Kidney (tissue), 14 donors: ENCODE measurements around the gene CCDC136. TPM values are rescaled to one million over a fixed set of nuclear protein-coding genes. Genes with fewer than 3 reads are reported as not detected.
A peak's percentile ranks its signal among the peaks of the same experiment; 100 is the strongest.

ENCODE experiments used
- DNase-seq, 5 donors: peaks; one replicate each; pipeline ENCODE4 v3.0.0-alpha.2; 2013 to 2020
- FAIRE-seq: peaks from 2 replicates; lab custom pipeline; 2012; peaks lifted over from hg19 to GRCh38; lab: Jason Lieb, UNC
- H3K27ac ChIP-seq, 2 donors: one replicate each; pipeline ENCODE4 v1.7.0; 2013; ENCODE audit warnings: low read depth in 2 of 2, low read length in 2 of 2, inconsistent platforms in 1 of 2
- H3K27me3 ChIP-seq: one replicate; pipeline ENCODE4 v1.7.1; 2013; ENCODE audit warnings: low read length, inconsistent platforms; ENCODE audit not compliant: control insufficient read depth, insufficient read depth
- H3K36me3 ChIP-seq, 3 donors: one replicate each; pipeline versions ENCODE4 v1.7.0 to v1.7.1; 2013; ENCODE audit warnings: low read length in 3 of 3, control low read depth in 1 of 3, inconsistent platforms in 1 of 3; ENCODE audit not compliant: insufficient read depth in 3 of 3, control insufficient read depth in 2 of 3
- H3K4me1 ChIP-seq, 3 donors: one replicate each; pipeline versions ENCODE4 v1.7.0 to v1.7.1; 2013; ENCODE audit warnings: low read length in 3 of 3, inconsistent platforms in 1 of 3, low read depth in 1 of 3; ENCODE audit not compliant: control insufficient read depth in 2 of 3, insufficient read depth in 2 of 3
- H3K4me3 ChIP-seq, 3 donors: one replicate each; pipeline versions ENCODE4 v1.7.0 to v1.8.1; 2013; ENCODE audit warnings: low read length in 3 of 3, control low read depth in 1 of 3, inconsistent platforms in 1 of 3
- H3K9ac ChIP-seq, 3 donors: one replicate each; pipeline versions ENCODE4 v1.7.0 to v1.7.1; 2013; ENCODE audit warnings: low read length in 3 of 3, control low read depth in 1 of 3, inconsistent platforms in 1 of 3
- H3K9me3 ChIP-seq, 3 donors: one replicate each; pipeline versions ENCODE4 v1.7.0 to v1.7.1; 2013; ENCODE audit warnings: low read length in 3 of 3, control low read depth in 1 of 3, inconsistent platforms in 1 of 3; ENCODE audit not compliant: control insufficient read depth in 2 of 3, insufficient read depth in 1 of 3
- intact Hi-C: fragments of 100-400 bp; cut with DNase I; formaldehyde crosslinking; loops from one replicate; pipeline ENCODE4 v1.11.1; 2022
- polyA plus RNA-seq: library from polyadenylated mRNA; stranded (reverse); fragments of 350-450 nt; fragmentation: Illumina TruSeq; extraction: RNeasy Lipid Tissue Mini Kit (QIAGEN cat#74804); gene quantifications from one replicate; pipeline ENCODE4 v1.2.3, GENCODE V29; 2014; ENCODE audit warnings: low read depth, low replicate concordance; ENCODE audit not compliant: insufficient read depth
- total RNA-seq: library from RNA; stranded (reverse); fragmentation: NEBNext Ultra II Directional; extraction: Animal tissue kit (Norgen Biotek cat#: 25700); gene quantifications from one replicate; pipeline ENCODE4 v1.2.1, GENCODE V29; 2021
- TF ChIP-seq, protein P1 (sequence below): IDR thresholded peaks from 3 replicates; pipeline ENCODE4 v1.5.1; 2012; ENCODE audit warnings: mild to moderate bottlenecking, moderate library complexity, borderline replicate concordance; ENCODE audit not compliant: insufficient read depth; ENCODE audit errors: extremely low read depth
- donor health status: control.
- donor health status: control.
- donor health status: control.
- donor health status: control.
- donor health status: control.
- donor health status: DM: yes; HTN: yes; CAD: no.
- donor health status: Normal renal cell carcinoma (clear cell type).

Gene CCDC136
- total and polyA plus RNA-seq, 2 donors from 2014 or later, result 1.4 to 4.2 TPM

DNA sequence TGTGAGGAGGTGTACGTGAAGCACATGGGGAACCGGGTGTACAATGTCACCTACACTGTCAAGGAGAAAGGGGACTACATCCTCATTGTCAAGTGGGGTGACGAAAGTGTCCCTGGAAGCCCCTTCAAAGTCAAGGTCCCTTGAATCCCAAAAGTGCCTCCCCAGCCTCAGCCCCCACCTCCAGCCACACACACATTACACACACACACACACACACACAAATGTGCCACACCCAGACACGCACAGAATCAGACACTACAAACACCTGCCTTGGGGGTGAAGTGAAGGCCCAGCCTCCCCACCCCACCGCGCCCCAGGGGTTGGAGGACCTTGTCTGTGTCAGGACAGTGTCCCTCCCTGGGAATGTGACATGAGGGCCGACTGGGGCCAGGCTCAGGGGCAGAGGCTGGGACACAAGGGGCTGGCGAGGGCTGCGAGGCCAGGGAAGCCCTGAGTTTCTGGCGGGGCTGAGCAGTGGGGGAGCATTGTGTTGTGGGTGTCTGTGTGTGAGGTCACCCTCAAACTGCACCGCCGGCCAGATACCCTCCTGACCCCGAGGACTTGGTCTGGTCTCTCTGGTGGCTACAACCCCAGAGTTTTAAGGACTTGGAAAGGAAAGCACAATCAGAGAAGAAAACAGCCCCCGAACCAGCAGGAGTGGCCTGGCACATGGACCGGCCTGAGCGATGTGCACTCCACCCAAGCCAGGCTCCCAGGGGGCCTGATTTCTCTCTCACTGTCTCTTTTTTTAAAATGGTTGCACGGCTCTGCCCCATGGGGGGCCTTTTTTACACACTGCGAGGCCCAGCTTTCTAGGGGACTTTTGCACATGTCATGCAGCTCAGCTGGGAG, 66.8 kb downstream of the CCDC136 start:
- Histone ChIP-seq H3K4me3 (no peak overlapping the region), H3K27me3 (no peaks in the 10 kb centered on the region), H3K9ac (no peak overlapping the region), H3K4me1 (peaks cover 0 to 10% (median 5%) of the 10 kb centered on the region in 3 donors), H3K36me3 (no peaks in the 10 kb centered on the region), H3K9me3 (no peaks in the 10 kb centered on the region), H3K27ac (no peak overlapping the region)
- intact Hi-C loops, result no loop called here
- DNase-seq, result peak in 1 of 5 donors; percentile 75
- FAIRE-seq, result no peak
- TF ChIP-seq, protein P1, sequence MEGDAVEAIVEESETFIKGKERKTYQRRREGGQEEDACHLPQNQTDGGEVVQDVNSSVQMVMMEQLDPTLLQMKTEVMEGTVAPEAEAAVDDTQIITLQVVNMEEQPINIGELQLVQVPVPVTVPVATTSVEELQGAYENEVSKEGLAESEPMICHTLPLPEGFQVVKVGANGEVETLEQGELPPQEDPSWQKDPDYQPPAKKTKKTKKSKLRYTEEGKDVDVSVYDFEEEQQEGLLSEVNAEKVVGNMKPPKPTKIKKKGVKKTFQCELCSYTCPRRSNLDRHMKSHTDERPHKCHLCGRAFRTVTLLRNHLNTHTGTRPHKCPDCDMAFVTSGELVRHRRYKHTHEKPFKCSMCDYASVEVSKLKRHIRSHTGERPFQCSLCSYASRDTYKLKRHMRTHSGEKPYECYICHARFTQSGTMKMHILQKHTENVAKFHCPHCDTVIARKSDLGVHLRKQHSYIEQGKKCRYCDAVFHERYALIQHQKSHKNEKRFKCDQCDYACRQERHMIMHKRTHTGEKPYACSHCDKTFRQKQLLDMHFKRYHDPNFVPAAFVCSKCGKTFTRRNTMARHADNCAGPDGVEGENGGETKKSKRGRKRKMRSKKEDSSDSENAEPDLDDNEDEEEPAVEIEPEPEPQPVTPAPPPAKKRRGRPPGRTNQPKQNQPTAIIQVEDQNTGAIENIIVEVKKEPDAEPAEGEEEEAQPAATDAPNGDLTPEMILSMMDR, result no peak

DNA sequence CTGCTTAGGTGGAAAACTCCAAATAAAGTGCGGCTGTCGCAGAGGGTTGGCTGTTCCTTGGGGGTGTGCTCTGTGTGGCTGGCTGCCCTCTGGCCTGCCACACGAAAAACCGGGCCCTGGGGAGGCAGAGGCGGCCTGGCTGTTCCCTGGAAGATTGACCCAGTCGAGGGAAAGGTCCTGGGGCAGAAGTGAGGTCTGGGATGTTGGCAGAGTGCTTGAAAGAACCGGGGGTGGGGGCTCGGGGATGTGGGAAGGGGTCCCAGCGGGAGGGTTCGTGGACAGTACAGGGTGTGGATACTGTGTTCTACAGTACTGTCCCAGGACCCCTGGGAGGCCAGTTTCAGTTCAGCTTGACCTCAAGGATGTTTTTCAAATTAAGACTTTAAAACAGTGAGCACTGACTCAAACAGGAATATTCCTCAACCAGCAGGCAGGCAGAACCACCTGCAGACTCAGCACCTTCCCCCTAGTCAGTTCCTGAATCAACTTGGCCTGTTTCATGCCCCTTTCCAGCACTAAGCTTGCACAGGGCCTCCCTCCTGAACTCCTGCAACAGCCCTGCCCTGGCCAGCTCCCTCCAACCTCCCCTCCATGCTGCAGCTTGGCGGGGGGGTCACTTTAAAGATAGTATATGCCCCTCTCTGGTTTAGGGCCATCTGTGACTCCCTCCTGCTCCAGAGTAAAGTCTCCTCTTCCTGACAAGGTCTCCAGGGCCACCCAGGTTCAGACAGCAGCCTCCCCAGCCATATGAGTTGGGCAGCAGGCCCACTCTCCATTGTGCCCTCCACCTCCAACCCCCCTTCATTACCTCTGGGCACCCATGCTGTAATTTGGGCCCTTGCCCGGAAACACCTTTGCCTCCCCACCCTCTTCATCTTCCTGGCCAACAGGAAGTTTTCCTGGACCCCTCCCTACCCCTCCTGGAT, 67.7 kb downstream of the CCDC136 start:
- Histone ChIP-seq H3K27ac (no peak overlapping the region), H3K4me1 (peaks cover 0 to 10% (median 7%) of the 10 kb centered on the region in 3 donors), H3K9ac (no peak overlapping the region), H3K4me3 (no peak overlapping the region), H3K9me3 (no peaks in the 10 kb centered on the region), H3K27me3 (no peaks in the 10 kb centered on the region), H3K36me3 (no peaks in the 10 kb centered on the region)
- intact Hi-C loops, result no loop called here
- TF ChIP-seq, protein P1, result no peak
- DNase-seq (no peak), FAIRE-seq (no peak)

DNA sequence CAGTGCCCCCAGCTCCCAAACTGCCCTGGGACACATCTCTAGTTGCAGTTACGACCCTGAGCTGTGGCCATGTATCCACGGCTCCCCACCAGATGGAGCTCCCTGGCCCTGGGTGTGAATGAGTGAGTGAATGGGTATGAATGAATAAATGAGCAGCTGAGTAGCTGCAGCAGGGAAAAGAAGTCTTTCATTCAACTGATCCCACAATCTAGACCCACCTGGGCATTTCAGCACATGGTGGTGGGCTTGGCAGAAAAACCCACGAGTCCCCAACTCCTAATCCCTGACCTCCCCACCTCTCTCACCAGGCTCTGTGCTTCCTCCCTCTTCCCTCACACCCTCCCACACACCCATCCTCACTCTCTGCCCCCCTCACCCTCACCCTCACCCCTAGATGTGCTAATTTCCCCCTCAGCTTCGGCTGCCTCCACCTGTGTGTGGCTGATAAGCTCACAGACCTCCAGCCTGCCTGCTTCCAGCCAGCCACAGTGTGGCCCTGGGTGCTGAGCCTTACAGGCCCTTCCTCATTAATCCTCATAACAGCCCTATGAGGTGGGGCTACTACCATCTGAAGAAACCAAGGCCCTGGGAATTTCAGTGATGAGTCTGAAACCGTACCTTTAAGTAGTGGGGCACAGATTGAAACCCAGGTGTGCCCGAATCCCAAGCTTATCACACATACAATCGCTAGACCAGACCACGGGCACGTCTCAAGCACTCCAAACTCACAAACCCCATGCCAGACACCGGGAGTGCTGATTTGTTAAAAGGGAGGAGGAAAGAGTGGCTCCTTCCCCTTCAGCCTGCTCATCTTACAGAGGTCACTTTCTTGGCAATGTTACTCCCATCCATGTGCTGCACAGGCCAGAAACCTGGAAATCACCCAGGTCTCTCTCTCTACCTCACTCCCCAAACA, 68.6 kb downstream of the CCDC136 start:
- Histone ChIP-seq H3K27me3 (no peaks in the 10 kb centered on the region), H3K9ac (no peak overlapping the region), H3K36me3 (peaks cover 0 to 8% (median 0%) of the 10 kb centered on the region in 3 donors), H3K4me3 (no peak overlapping the region), H3K9me3 (no peaks in the 10 kb centered on the region), H3K4me1 (peaks cover 0 to 13% (median 7%) of the 10 kb centered on the region in 3 donors), H3K27ac (no peak overlapping the region)
- DNase-seq (no peak), FAIRE-seq (no peak)
- intact Hi-C loops, result no loop called here
- TF ChIP-seq, protein P1, result no peak
